Measurements from ENCODE around the gene KRTAP9-2. TPM values are rescaled to one million over a fixed set of nuclear protein-coding genes. Genes with fewer than 3 reads are reported as not detected.
"Not testable (repeated sequence)": the region's sequence is repeated elsewhere in the genome, so short reads cannot be mapped to it uniquely, and the experiment has no call there.

KRTAP9-2 gene
- total RNA-seq, 2 donors from 2014 or later = not detected

- ATAC-seq (replicated peaks) = peak; percentile 5
- H3K36me3 Mint-ChIP-seq (ENCODE audit: low read depth) = no peaks in the 10 kb centered on the region
- H3K9me3 Mint-ChIP-seq = no peaks in the 10 kb centered on the region
- peaks cover 5% of the 10 kb centered on the region for H3K4me1 Mint-ChIP-seq
- peak overlapping the region; percentile 12 for H3K27ac Mint-ChIP-seq
- peaks cover 27% of the 10 kb centered on the region for H3K27me3 Mint-ChIP-seq
- no peak overlapping the region for H3K4me3 Mint-ChIP-seq
These were observed 13.8 kb upstream of the KRTAP9-2 start for GRCh38 chr17:41212524-41213169.

DNA sequence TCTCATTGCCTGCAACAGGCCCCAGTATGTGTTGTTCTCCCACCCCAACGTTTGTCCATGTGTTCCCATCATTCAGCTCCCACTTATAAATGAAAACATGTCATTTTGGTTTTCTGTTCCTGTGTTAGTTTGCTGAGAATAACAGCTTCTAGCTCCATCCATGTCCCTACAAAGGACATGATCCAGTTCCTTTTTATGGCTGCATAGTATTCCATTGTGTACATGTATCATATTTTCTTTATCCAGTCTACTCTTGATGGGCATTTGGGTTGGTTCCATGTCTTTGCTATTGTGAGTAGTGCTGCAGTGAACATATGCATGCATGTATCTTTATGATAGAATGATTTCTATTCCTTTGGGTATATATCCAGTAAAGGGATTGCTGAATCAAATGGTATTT is 10.8 kb upstream of the KRTAP9-2 start:
- Mint-ChIP-seq H3K9me3 (peaks cover 4% of the 10 kb centered on the region), H3K4me3 (no peak overlapping the region), H3K27me3 (peaks cover 11% of the 10 kb centered on the region), H3K36me3 (ENCODE audit: low read depth) (no peaks in the 10 kb centered on the region), H3K27ac (no peak overlapping the region), H3K4me1 (peaks cover 5% of the 10 kb centered on the region)
- no peak for ATAC-seq (replicated peaks)

DNA sequence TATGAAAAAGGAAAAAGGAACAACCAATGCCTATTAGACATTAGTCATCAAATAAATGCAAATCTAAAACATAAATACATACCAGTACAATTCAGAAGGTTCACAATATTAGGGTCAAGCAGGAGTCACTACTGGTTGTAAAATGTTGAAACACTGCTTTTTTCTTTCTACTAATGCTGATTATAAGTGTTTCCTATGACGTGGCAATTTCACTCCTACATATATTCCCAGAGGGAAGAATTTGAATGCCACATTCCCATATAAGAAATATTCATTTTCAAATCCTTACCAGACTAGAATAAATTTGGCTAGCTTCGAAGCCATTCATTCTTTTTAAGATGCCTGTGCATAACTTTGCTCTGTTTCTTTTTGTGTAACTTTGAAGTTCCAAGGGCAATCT is 2.6 kb upstream of the KRTAP9-2 start:
- Mint-ChIP-seq H3K27ac (no peak overlapping the region), H3K27me3 (peaks cover 10% of the 10 kb centered on the region), H3K9me3 (peaks cover 4% of the 10 kb centered on the region), H3K4me3 (no peak overlapping the region), H3K36me3 (ENCODE audit: low read depth) (no peaks in the 10 kb centered on the region), H3K4me1 (no peaks in the 10 kb centered on the region)
- ATAC-seq (replicated peaks) = no peak

- H3K27me3 Mint-ChIP-seq = peaks cover 7% of the 10 kb centered on the region
- no peak overlapping the region for H3K27ac Mint-ChIP-seq
- no peak for ATAC-seq (replicated peaks)
- no peak overlapping the region for H3K4me3 Mint-ChIP-seq
- H3K9me3 Mint-ChIP-seq = no peaks in the 10 kb centered on the region
- H3K4me1 Mint-ChIP-seq = no peaks in the 10 kb centered on the region
- H3K36me3 Mint-ChIP-seq (ENCODE audit: low read depth) = no peaks in the 10 kb centered on the region
These were observed 397 bp upstream of the KRTAP9-2 start for GRCh38 chr17:41226051-41226450.

GRCh38 chr17:41230094-41230493 is 3.6 kb downstream of the KRTAP9-2 start:
- Mint-ChIP-seq H3K4me1 (no peaks in the 10 kb centered on the region), H3K27ac (no peak overlapping the region), H3K27me3 (peaks cover 15% of the 10 kb centered on the region), H3K9me3 (no peaks in the 10 kb centered on the region), H3K4me3 (no peak overlapping the region), H3K36me3 (ENCODE audit: low read depth) (no peaks in the 10 kb centered on the region)
- ATAC-seq (replicated peaks) = no peak

GRCh38 chr17:41231731-41232130 is 5.3 kb downstream of the KRTAP9-2 start:
- ATAC-seq (replicated peaks) = no peak
- Mint-ChIP-seq H3K9me3 (no peaks in the 10 kb centered on the region), H3K4me3 (no peak overlapping the region), H3K4me1 (no peaks in the 10 kb centered on the region), H3K27me3 (peaks cover 20% of the 10 kb centered on the region), H3K27ac (no peak overlapping the region), H3K36me3 (ENCODE audit: low read depth) (no peaks in the 10 kb centered on the region)

DNA sequence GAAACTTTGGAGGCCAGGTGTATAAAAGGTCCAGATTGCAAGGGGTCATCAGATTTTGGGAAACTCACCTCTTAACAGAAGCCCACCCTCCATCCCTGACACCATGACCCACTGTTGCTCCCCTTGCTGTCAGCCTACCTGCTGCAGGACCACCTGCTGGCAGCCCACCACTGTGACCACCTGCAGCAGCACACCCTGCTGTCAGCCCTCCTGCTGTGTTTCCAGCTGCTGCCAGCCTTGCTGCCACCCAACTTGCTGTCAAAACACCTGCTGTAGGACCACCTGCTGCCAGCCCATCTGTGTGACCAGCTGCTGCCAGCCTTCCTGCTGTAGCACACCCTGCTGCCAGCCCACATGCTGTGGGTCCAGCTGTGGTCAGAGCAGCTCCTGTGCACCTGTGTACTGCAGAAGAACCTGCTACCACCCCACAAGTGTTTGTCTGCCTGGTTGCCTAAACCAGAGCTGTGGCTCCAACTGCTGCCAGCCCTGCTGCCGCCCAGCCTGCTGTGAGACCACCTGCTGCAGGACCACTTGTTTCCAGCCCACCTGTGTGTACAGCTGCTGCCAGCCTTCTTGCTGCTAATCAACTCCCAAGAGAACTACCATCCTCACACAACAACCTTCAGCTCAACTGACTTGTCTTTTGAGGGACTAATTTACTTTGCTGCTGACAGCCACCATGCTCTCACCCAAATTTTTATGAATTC is 6.1 kb downstream of the KRTAP9-2 start, which contains the start of gene KRTAP9-3:
KRTAP9-3 (plus strand) TSS at position 51 of the 707 bp plus-strand sequence; CDS start at position 104, 53 bp downstream.
- not testable (repeated sequence) for ATAC-seq (replicated peaks); H3K36me3 Mint-ChIP-seq (ENCODE audit: low read depth); H3K4me3 Mint-ChIP-seq; H3K4me1 Mint-ChIP-seq; H3K9me3 Mint-ChIP-seq; H3K27ac Mint-ChIP-seq
- peaks cover 20% of the 10 kb centered on the region for H3K27me3 Mint-ChIP-seq

DNA sequence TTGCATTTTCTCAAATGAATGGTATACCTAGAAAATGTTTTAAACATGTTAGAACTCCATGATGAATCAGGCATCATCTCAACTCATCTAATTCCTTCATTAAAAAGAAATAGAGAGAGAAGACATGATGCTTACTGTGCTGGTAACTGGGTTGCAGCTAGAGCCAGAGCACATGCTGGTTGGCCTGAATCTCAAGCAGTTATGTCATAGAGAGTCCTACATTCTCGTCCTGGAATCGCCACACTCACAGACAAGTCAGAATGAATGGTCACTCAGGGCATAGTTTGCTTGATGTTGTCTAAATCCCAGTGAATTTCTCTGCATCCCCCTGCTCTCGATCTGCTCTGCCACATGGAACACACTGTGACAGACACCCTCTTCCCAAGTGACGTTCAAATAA is 10.7 kb downstream of the KRTAP9-2 start:
- not testable (repeated sequence) for H3K9me3 Mint-ChIP-seq; H3K4me1 Mint-ChIP-seq; H3K27ac Mint-ChIP-seq; H3K4me3 Mint-ChIP-seq; ATAC-seq (replicated peaks); H3K36me3 Mint-ChIP-seq (ENCODE audit: low read depth)
- H3K27me3 Mint-ChIP-seq = peaks cover 21% of the 10 kb centered on the region

- H3K4me1 Mint-ChIP-seq; ATAC-seq (replicated peaks): not testable (repeated sequence)
These were observed 11.5 kb downstream of the KRTAP9-2 start, which contains the start of gene KRTAP9-8 for GRCh38 chr17:41237949-41238437. Gene KRTAP9-8, plus strand, starts transcription at chr17:41237999. Its CDS starts 53 bp downstream, at chr17:41238052.

GRCh38 chr17:41246995-41247787 is 20.7 kb downstream of the KRTAP9-2 start:
- not testable (repeated sequence) for H3K9me3 Mint-ChIP-seq

More at GRCh38 chr17:41237949-41238437, 11.5 kb downstream of the KRTAP9-2 start, which contains the start of gene KRTAP9-8:
- H3K9me3 Mint-ChIP-seq; H3K27ac Mint-ChIP-seq; H3K36me3 Mint-ChIP-seq (ENCODE audit: low read depth); H3K4me3 Mint-ChIP-seq: not testable (repeated sequence)
- peaks cover 19% of the 10 kb centered on the region for H3K27me3 Mint-ChIP-seq

DNA sequence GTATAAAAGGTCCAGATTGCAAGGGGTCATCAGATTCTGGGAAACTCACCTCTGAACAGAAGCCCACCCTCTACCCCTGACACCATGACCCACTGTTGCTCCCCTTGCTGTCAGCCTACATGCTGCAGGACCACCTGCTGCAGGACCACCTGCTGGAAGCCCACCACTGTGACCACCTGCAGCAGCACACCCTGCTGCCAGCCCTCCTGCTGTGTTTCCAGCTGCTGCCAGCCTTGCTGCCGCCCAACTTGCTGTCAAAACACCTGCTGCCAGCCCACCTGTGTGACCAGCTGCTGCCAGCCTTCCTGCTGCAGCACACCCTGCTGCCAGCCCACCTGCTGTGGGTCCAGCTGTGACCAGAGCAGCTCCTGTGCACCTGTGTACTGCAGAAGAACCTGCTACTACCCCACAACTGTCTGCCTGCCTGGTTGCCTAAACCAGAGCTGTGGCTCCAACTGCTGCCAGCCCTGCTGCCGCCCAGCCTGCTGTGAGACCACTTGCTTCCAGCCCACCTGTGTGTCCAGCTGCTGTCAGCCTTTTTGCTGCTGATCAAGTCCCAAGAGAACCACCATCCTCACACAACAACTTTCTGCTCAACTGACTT is 23.3 kb downstream of the KRTAP9-2 start, which contains the start of gene KRTAP9-4:
KRTAP9-4 (plus strand) TSS at position 51 of the 604 bp plus-strand sequence; CDS start at position 85, 34 bp downstream.
- H3K27ac Mint-ChIP-seq; H3K27me3 Mint-ChIP-seq; H3K9me3 Mint-ChIP-seq; ATAC-seq (replicated peaks); H3K4me3 Mint-ChIP-seq; H3K36me3 Mint-ChIP-seq (ENCODE audit: low read depth); H3K4me1 Mint-ChIP-seq: not testable (repeated sequence)

More at GRCh38 chr17:41246995-41247787, 20.7 kb downstream of the KRTAP9-2 start:
- not testable (repeated sequence) for H3K4me1 Mint-ChIP-seq; H3K4me3 Mint-ChIP-seq; H3K36me3 Mint-ChIP-seq (ENCODE audit: low read depth); H3K27ac Mint-ChIP-seq; H3K27me3 Mint-ChIP-seq; ATAC-seq (replicated peaks)

DNA sequence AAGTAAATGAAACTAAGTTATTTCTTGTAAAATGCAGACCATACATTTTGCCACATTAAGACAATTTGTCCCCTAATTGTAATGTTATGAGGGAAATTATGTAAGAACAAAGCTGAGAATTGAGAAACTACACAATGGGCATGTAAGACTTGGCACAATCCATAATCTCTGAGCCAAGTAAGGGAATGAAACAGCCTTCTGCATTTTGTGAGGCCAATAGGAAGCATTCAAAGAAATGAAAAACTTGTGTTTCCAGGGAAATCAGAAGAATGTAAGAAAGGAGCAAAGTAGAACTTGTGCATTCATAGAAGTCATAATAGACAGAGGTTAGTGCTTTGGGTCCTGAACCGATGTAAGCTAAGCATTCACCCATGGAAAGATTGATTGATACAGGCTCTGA is 24.8 kb downstream of the KRTAP9-2 start:
- Mint-ChIP-seq H3K4me3 (no peak overlapping the region), H3K27me3 (peaks cover 13% of the 10 kb centered on the region), H3K27ac (no peak overlapping the region), H3K4me1 (no peaks in the 10 kb centered on the region), H3K36me3 (ENCODE audit: low read depth) (no peaks in the 10 kb centered on the region), H3K9me3 (no peaks in the 10 kb centered on the region)
- ATAC-seq (replicated peaks) = no peak

DNA sequence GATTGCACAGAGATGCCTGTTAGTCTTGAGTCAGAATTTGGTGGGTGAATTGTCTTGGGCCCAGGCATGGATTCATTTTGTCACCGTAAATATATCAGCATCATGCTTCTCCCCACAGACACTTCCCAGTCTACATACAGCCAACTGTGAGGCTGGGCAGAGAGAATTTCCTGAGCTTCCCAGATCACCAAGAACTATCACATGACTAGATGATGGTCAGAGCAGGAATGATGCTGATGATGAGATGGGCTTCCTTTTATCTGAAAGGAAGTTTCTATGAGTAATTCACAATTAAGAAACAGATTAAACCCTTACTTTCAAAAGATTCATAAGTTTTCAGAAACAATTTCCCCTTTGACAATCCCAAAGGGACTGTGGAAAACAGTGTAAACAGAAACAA is 28.4 kb downstream of the KRTAP9-2 start:
- no peaks in the 10 kb centered on the region for H3K4me1 Mint-ChIP-seq
- peaks cover 28% of the 10 kb centered on the region for H3K27me3 Mint-ChIP-seq
- no peak for ATAC-seq (replicated peaks)
- H3K27ac Mint-ChIP-seq = no peak overlapping the region
- no peaks in the 10 kb centered on the region for H3K36me3 Mint-ChIP-seq (ENCODE audit: low read depth)
- no peaks in the 10 kb centered on the region for H3K9me3 Mint-ChIP-seq
- H3K4me3 Mint-ChIP-seq = no peak overlapping the region
